ENCODE results near the gene HOXB3.

The HOXB3 gene

GRCh38 chr17:48596000-48596734 is 6.1 kb upstream of the HOXB3 start (continued):
- TF ChIP-seq ZNF518A (tag by site-specific recombination; conservative IDR thresholded peaks at IDR 0.05; ENCODE audit: low read depth) (no peak), PRDM6 (tag by site-specific recombination; IDR thresholded peaks at IDR 0.05) (no peak), GLI4 (tag by site-specific recombination; IDR thresholded peaks at IDR 0.05) (no peak), ZSCAN16 (tag by site-specific recombination; IDR thresholded peaks at IDR 0.05) (no peak), EGR2 (tag by site-specific recombination; IDR thresholded peaks at IDR 0.05; ENCODE audit: low read depth) (no peak), ZNF792 (tag by site-specific recombination; IDR thresholded peaks at IDR 0.05) (no peak), ZNF701 (tag by site-specific recombination; IDR thresholded peaks at IDR 0.05) (no peak), ZNF132 (tag by site-specific recombination; IDR thresholded peaks at IDR 0.05; ENCODE audit: borderline replicate concordance) (no peak), KLF9 (tag by site-specific recombination; IDR thresholded peaks at IDR 0.05; ENCODE audit: low read depth) (no peak), ZNF473 (tag by site-specific recombination; IDR thresholded peaks at IDR 0.05) (no peak), SP2 (tag by site-specific recombination; IDR thresholded peaks at IDR 0.05) (peak; percentile 17), ZNF266 (tag by site-specific recombination; IDR thresholded peaks at IDR 0.05; ENCODE audit: low read depth) (no peak), ZNF350 (tag by site-specific recombination; IDR thresholded peaks at IDR 0.05) (no peak), MZF1 (tag by site-specific recombination; IDR thresholded peaks at IDR 0.05; ENCODE audit: borderline replicate concordance) (no peak), ZNF18 (tag by site-specific recombination; IDR thresholded peaks at IDR 0.05) (peak; percentile 92), ZNF558 (tag by site-specific recombination; IDR thresholded peaks at IDR 0.05) (no peak), ZNF660 (tag by site-specific recombination; IDR thresholded peaks at IDR 0.05) (no peak), ZNF658 (tag by site-specific recombination; IDR thresholded peaks at IDR 0.05) (no peak), ZNF10 (tag by site-specific recombination; IDR thresholded peaks at IDR 0.05) (no peak; the same call in 1 of the 2 replicates), ZFHX2 (tag by site-specific recombination; conservative IDR thresholded peaks at IDR 0.05) (0 out of 2 replicates have a peak, but pooled peaks have one; percentile 11), GLIS2 (tag by site-specific recombination; IDR thresholded peaks at IDR 0.05) (no peak; the same call in 1 of the 2 replicates)
- TF ChIP-seq, protein P1, sequence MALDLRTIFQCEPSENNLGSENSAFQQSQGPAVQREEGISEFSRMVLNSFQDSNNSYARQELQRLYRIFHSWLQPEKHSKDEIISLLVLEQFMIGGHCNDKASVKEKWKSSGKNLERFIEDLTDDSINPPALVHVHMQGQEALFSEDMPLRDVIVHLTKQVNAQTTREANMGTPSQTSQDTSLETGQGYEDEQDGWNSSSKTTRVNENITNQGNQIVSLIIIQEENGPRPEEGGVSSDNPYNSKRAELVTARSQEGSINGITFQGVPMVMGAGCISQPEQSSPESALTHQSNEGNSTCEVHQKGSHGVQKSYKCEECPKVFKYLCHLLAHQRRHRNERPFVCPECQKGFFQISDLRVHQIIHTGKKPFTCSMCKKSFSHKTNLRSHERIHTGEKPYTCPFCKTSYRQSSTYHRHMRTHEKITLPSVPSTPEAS (tag by site-specific recombination; IDR thresholded peaks at IDR 0.05), result no peak
- TF ChIP-seq, protein P2, sequence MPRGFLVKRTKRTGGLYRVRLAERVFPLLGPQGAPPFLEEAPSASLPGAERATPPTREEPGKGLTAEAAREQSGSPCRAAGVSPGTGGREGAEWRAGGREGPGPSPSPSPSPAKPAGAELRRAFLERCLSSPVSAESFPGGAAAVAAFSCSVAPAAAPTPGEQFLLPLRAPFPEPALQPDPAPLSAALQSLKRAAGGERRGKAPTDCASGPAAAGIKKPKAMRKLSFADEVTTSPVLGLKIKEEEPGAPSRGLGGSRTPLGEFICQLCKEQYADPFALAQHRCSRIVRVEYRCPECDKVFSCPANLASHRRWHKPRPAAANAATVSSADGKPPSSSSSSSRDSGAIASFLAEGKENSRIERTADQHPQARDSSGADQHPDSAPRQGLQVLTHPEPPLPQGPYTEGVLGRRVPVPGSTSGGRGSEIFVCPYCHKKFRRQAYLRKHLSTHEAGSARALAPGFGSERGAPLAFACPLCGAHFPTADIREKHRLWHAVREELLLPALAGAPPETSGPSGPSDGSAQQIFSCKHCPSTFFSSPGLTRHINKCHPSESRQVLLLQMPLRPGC (tag by site-specific recombination; IDR thresholded peaks at IDR 0.05), result no peak; the same call in 1 of the 2 replicates
- TF ChIP-seq, protein P3, sequence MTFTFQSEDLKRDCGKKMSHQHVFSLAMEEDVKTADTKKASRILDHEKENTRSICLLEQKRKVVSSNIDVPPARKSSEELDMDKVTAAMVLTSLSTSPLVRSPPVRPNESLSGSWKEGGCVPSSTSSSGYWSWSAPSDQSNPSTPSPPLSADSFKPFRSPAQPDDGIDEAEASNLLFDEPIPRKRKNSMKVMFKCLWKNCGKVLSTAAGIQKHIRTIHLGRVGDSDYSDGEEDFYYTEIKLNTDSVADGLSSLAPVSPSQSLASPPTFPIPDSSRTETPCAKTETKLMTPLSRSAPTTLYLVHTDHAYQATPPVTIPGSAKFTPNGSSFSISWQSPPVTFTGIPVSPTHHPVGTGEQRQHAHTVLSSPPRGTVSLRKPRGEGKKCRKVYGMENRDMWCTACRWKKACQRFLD (tag by site-specific recombination; IDR thresholded peaks at IDR 0.05), result no peak
- TF ChIP-seq, protein P4, sequence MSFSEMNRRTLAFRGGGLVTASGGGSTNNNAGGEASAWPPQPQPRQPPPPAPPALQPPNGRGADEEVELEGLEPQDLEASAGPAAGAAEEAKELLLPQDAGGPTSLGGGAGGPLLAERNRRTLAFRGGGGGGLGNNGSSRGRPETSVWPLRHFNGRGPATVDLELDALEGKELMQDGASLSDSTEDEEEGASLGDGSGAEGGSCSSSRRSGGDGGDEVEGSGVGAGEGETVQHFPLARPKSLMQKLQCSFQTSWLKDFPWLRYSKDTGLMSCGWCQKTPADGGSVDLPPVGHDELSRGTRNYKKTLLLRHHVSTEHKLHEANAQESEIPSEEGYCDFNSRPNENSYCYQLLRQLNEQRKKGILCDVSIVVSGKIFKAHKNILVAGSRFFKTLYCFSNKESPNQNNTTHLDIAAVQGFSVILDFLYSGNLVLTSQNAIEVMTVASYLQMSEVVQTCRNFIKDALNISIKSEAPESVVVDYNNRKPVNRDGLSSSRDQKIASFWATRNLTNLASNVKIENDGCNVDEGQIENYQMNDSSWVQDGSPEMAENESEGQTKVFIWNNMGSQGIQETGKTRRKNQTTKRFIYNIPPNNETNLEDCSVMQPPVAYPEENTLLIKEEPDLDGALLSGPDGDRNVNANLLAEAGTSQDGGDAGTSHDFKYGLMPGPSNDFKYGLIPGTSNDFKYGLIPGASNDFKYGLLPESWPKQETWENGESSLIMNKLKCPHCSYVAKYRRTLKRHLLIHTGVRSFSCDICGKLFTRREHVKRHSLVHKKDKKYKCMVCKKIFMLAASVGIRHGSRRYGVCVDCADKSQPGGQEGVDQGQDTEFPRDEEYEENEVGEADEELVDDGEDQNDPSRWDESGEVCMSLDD (tag by site-specific recombination; IDR thresholded peaks at IDR 0.05), result no peak

Data from HEK293 (cell line).